ENCODE measurements around the gene MRNIP. TPM values are rescaled to one million over a fixed set of nuclear protein-coding genes. Genes with fewer than 3 reads are reported as not detected.

MRNIP gene
- total and polyA plus RNA-seq, 10 donors, result 34.9 to 107 (median 49.4) TPM

GRCh38 chr5:179821298-179822058 lies 37.1 kb downstream of the MRNIP start:
- peak; percentile 98 for DNase-seq
- Histone ChIP-seq H3K27me3 (replicated peaks in 1 of 7) (peaks cover 0 to 11% (median 0%) of the 10 kb centered on the region in 7 donors), H3K36me3 (peaks cover 0 to 47% (median 39%) of the 10 kb centered on the region in 6 donors), H3K4me1 (peaks cover 46 to 92% (median 81%) of the 10 kb centered on the region in 6 donors), H3K27ac (peak overlapping the region; percentile 86 to 100 (median 100)), H3K9me3 (no peaks in the 10 kb centered on the region), H3K4me3 (peak overlapping the region; percentile 89 to 97 (median 94))
- intact Hi-C loops (cut with DNase I; ENCODE audit: low total_unique reads), result no loop called here
- TF ChIP-seq POLR2A (IDR thresholded peaks at IDR 0.05) (peak; percentile 7 to 93 (median 75)), POLR2AphosphoS5 (IDR thresholded peaks at IDR 0.05) (peak; percentile 97 to 98 (median 98))
- TF ChIP-seq, protein P1, sequence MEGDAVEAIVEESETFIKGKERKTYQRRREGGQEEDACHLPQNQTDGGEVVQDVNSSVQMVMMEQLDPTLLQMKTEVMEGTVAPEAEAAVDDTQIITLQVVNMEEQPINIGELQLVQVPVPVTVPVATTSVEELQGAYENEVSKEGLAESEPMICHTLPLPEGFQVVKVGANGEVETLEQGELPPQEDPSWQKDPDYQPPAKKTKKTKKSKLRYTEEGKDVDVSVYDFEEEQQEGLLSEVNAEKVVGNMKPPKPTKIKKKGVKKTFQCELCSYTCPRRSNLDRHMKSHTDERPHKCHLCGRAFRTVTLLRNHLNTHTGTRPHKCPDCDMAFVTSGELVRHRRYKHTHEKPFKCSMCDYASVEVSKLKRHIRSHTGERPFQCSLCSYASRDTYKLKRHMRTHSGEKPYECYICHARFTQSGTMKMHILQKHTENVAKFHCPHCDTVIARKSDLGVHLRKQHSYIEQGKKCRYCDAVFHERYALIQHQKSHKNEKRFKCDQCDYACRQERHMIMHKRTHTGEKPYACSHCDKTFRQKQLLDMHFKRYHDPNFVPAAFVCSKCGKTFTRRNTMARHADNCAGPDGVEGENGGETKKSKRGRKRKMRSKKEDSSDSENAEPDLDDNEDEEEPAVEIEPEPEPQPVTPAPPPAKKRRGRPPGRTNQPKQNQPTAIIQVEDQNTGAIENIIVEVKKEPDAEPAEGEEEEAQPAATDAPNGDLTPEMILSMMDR (IDR thresholded peaks at IDR 0.05 in 8 of 11, conservative IDR thresholded peaks at IDR 0.05 in 3 of 11), result peak in 5 of 11 experiments; percentile 15 to 31 (median 21)
- WGBS, 5 donors, result 0 to 2% (median 0%) methylated on average over 26 to 54 of the region's 54 CpGs

- peaks cover 0 to 39% (median 31%) of the 10 kb centered on the region in 6 donors for H3K36me3 ChIP-seq
- peak; percentile 97 for DNase-seq
- H3K9me3 ChIP-seq, result no peaks in the 10 kb centered on the region
- peaks cover 0 to 12% (median 0%) of the 10 kb centered on the region in 7 donors for H3K27me3 ChIP-seq (replicated peaks in 1 of 7)
- peak within 1 kb of the TSS; percentile 89 to 97 (median 94) for H3K4me3 ChIP-seq
- H3K4me1 ChIP-seq, result peaks cover 46 to 88% (median 81%) of the 10 kb centered on the region in 6 donors
- intact Hi-C loops (cut with DNase I; ENCODE audit: low total_unique reads), result no loop called here
- peak within 1 kb of the TSS; percentile 86 to 100 (median 100) for H3K27ac ChIP-seq
- TF ChIP-seq POLR2AphosphoS5 (IDR thresholded peaks at IDR 0.05) (peak; percentile 100), POLR2A (IDR thresholded peaks at IDR 0.05) (peak; percentile 95 to 98 (median 97))
- TF ChIP-seq, protein P1 (IDR thresholded peaks at IDR 0.05 in 8 of 11, conservative IDR thresholded peaks at IDR 0.05 in 3 of 11), result peak in 4 of 11 experiments; percentile 15 to 51 (median 42)
- 0 to 1% (median 1%) methylated on average over 36 to 81 of the region's 81 CpGs for WGBS, 5 donors
Measured at GRCh38 chr5:179820483-179821297, 37.9 kb downstream of the MRNIP start, which contains the start of gene SQSTM1. Gene SQSTM1 (plus strand): TSS chr5:179820905. CDS start chr5:179820937, 32 bp downstream.

GRCh38 chr5:179820127-179820482 lies 38.5 kb downstream of the MRNIP start:
- WGBS, 5 donors, result 31 to 61% (median 40%) methylated on average over 6 to 12 of the region's 12 CpGs
- DNase-seq, result no peak
- peaks cover 46 to 82% (median 77%) of the 10 kb centered on the region in 6 donors for H3K4me1 ChIP-seq

More at GRCh38 chr5:179820127-179820482, 38.5 kb downstream of the MRNIP start:
- intact Hi-C loops (cut with DNase I; ENCODE audit: low total_unique reads), result no loop called here
- H3K4me3 ChIP-seq, result peak overlapping the region; percentile 89 to 97 (median 94)
- no peak for TF ChIP-seq POLR2AphosphoS5 (IDR thresholded peaks at IDR 0.05)
- TF ChIP-seq, protein P1 (IDR thresholded peaks at IDR 0.05 in 8 of 11, conservative IDR thresholded peaks at IDR 0.05 in 3 of 11), result no peak
- H3K27ac ChIP-seq, result peak overlapping the region; percentile 86 to 100 (median 100)
- peaks cover 0 to 33% (median 25%) of the 10 kb centered on the region in 6 donors for H3K36me3 ChIP-seq
- H3K27me3 ChIP-seq (replicated peaks in 1 of 7), result peaks cover 0 to 12% (median 0%) of the 10 kb centered on the region in 7 donors
- H3K9me3 ChIP-seq, result no peaks in the 10 kb centered on the region
